ENCODE data around the gene SLC9A9.

Gene SLC9A9

GRCh38 chr3:143367171-143367570 is 481.1 kb downstream of the SLC9A9 start:
- H3K36me3 ChIP-seq (ENCODE audit: control insufficient read depth, insufficient read depth, low read length): no peaks in the 10 kb centered on the region
- H3K9me3 ChIP-seq (ENCODE audit: control insufficient read depth, insufficient read depth, low read length): no peaks in the 10 kb centered on the region
- no peak overlapping the region for H3K4me3 ChIP-seq (ENCODE audit: low read length)
- no CpG with 5 or more reads among the region's 1 CpG for WGBS (ENCODE audit: insufficient coverage, insufficient read length)
- H3K27ac ChIP-seq (ENCODE audit: low read length): no peak overlapping the region
- H3K27me3 ChIP-seq (ENCODE audit: control insufficient read depth, insufficient read depth, low read length): no peaks in the 10 kb centered on the region
- H3K4me1 ChIP-seq (ENCODE audit: control insufficient read depth, insufficient read depth, low read length): no peaks in the 10 kb centered on the region
- no peak for DNase-seq (ENCODE audit: low read depth, low spot score)

GRCh38 chr3:143366672-143367071 is 481.6 kb downstream of the SLC9A9 start:
- Histone ChIP-seq H3K9me3 (ENCODE audit: control insufficient read depth, insufficient read depth, low read length) (no peaks in the 10 kb centered on the region), H3K36me3 (ENCODE audit: control insufficient read depth, insufficient read depth, low read length) (no peaks in the 10 kb centered on the region), H3K4me1 (ENCODE audit: control insufficient read depth, insufficient read depth, low read length) (no peaks in the 10 kb centered on the region), H3K27ac (ENCODE audit: low read length) (no peak overlapping the region), H3K4me3 (ENCODE audit: low read length) (no peak overlapping the region), H3K27me3 (ENCODE audit: control insufficient read depth, insufficient read depth, low read length) (no peaks in the 10 kb centered on the region)
- no peak for DNase-seq (ENCODE audit: low read depth, low spot score)
- WGBS (ENCODE audit: insufficient coverage, insufficient read length): no CpG with 5 or more reads among the region's 1 CpG

- Histone ChIP-seq H3K27me3 (ENCODE audit: control insufficient read depth, insufficient read depth, low read length) (no peaks in the 10 kb centered on the region), H3K4me1 (ENCODE audit: control insufficient read depth, insufficient read depth, low read length) (no peaks in the 10 kb centered on the region), H3K4me3 (ENCODE audit: low read length) (no peak overlapping the region), H3K9me3 (ENCODE audit: control insufficient read depth, insufficient read depth, low read length) (no peaks in the 10 kb centered on the region), H3K36me3 (ENCODE audit: control insufficient read depth, insufficient read depth, low read length) (no peaks in the 10 kb centered on the region), H3K27ac (ENCODE audit: low read length) (no peak overlapping the region)
- no CpG with 5 or more reads among the region's 1 CpG for WGBS (ENCODE audit: insufficient coverage, insufficient read length)
- no peak for DNase-seq (ENCODE audit: low read depth, low spot score)
Measured at GRCh38 chr3:143363949-143364348, 484.3 kb downstream of the SLC9A9 start.

- no peak overlapping the region for H3K4me3 ChIP-seq (ENCODE audit: low read length)
- H3K4me1 ChIP-seq (ENCODE audit: control insufficient read depth, insufficient read depth, low read length): no peaks in the 10 kb centered on the region
- DNase-seq (ENCODE audit: low read depth, low spot score): no peak
- no peaks in the 10 kb centered on the region for H3K9me3 ChIP-seq (ENCODE audit: control insufficient read depth, insufficient read depth, low read length)
- H3K27me3 ChIP-seq (ENCODE audit: control insufficient read depth, insufficient read depth, low read length): no peaks in the 10 kb centered on the region
- WGBS (ENCODE audit: insufficient coverage, insufficient read length): no CpG with 5 or more reads among the region's 3 CpGs
- H3K27ac ChIP-seq (ENCODE audit: low read length): no peak overlapping the region
- no peaks in the 10 kb centered on the region for H3K36me3 ChIP-seq (ENCODE audit: control insufficient read depth, insufficient read depth, low read length)
Measured at GRCh38 chr3:143363276-143363675, 485.0 kb downstream of the SLC9A9 start.

- no peak for DNase-seq (ENCODE audit: low read depth, low spot score)
- no peak overlapping the region for H3K4me3 ChIP-seq (ENCODE audit: low read length)
- H3K4me1 ChIP-seq (ENCODE audit: control insufficient read depth, insufficient read depth, low read length): no peaks in the 10 kb centered on the region
- H3K27ac ChIP-seq (ENCODE audit: low read length): no peak overlapping the region
- WGBS (ENCODE audit: insufficient coverage, insufficient read length): no CpG with 5 or more reads among the region's 2 CpGs
- H3K9me3 ChIP-seq (ENCODE audit: control insufficient read depth, insufficient read depth, low read length): no peaks in the 10 kb centered on the region
- H3K36me3 ChIP-seq (ENCODE audit: control insufficient read depth, insufficient read depth, low read length): no peaks in the 10 kb centered on the region
- no peaks in the 10 kb centered on the region for H3K27me3 ChIP-seq (ENCODE audit: control insufficient read depth, insufficient read depth, low read length)
Measured at GRCh38 chr3:143362115-143362991, 485.9 kb downstream of the SLC9A9 start.

GRCh38 chr3:143361589-143361988 is 486.7 kb downstream of the SLC9A9 start:
- no peaks in the 10 kb centered on the region for H3K36me3 ChIP-seq (ENCODE audit: control insufficient read depth, insufficient read depth, low read length)
- whole genome bisulfite sequencing (ENCODE audit: insufficient coverage, insufficient read length): no CpG with 5 or more reads among the region's 2 CpGs
- H3K4me1 ChIP-seq (ENCODE audit: control insufficient read depth, insufficient read depth, low read length): no peaks in the 10 kb centered on the region
- no peaks in the 10 kb centered on the region for H3K9me3 ChIP-seq (ENCODE audit: control insufficient read depth, insufficient read depth, low read length)
- H3K27me3 ChIP-seq (ENCODE audit: control insufficient read depth, insufficient read depth, low read length): no peaks in the 10 kb centered on the region
- no peak overlapping the region for H3K4me3 ChIP-seq (ENCODE audit: low read length)
- no peak overlapping the region for H3K27ac ChIP-seq (ENCODE audit: low read length)
- no peak for DNase-seq (ENCODE audit: low read depth, low spot score)

- Histone ChIP-seq H3K9me3 (ENCODE audit: control insufficient read depth, insufficient read depth, low read length) (no peaks in the 10 kb centered on the region), H3K27me3 (ENCODE audit: control insufficient read depth, insufficient read depth, low read length) (no peaks in the 10 kb centered on the region), H3K27ac (ENCODE audit: low read length) (no peak overlapping the region), H3K4me1 (ENCODE audit: control insufficient read depth, insufficient read depth, low read length) (no peaks in the 10 kb centered on the region), H3K36me3 (ENCODE audit: control insufficient read depth, insufficient read depth, low read length) (no peaks in the 10 kb centered on the region), H3K4me3 (ENCODE audit: low read length) (no peak overlapping the region)
- DNase-seq (ENCODE audit: low read depth, low spot score): no peak
- WGBS (ENCODE audit: insufficient coverage, insufficient read length): no CpG with 5 or more reads among the region's 2 CpGs
Measured at GRCh38 chr3:143360244-143360643, 488.0 kb downstream of the SLC9A9 start.

- DNase-seq (ENCODE audit: low read depth, low spot score): no peak
- no peak overlapping the region for H3K4me3 ChIP-seq (ENCODE audit: low read length)
- H3K4me1 ChIP-seq (ENCODE audit: control insufficient read depth, insufficient read depth, low read length): no peaks in the 10 kb centered on the region
- H3K36me3 ChIP-seq (ENCODE audit: control insufficient read depth, insufficient read depth, low read length): no peaks in the 10 kb centered on the region
- H3K27ac ChIP-seq (ENCODE audit: low read length): no peak overlapping the region
- no CpG with 5 or more reads among the region's 4 CpGs for WGBS (ENCODE audit: insufficient coverage, insufficient read length)
- no peaks in the 10 kb centered on the region for H3K27me3 ChIP-seq (ENCODE audit: control insufficient read depth, insufficient read depth, low read length)
- no peaks in the 10 kb centered on the region for H3K9me3 ChIP-seq (ENCODE audit: control insufficient read depth, insufficient read depth, low read length)
Measured at GRCh38 chr3:143358793-143359491, 489.3 kb downstream of the SLC9A9 start.

- Histone ChIP-seq H3K27me3 (ENCODE audit: control insufficient read depth, insufficient read depth, low read length) (no peaks in the 10 kb centered on the region), H3K27ac (ENCODE audit: low read length) (no peak overlapping the region), H3K4me1 (ENCODE audit: control insufficient read depth, insufficient read depth, low read length) (no peaks in the 10 kb centered on the region), H3K9me3 (ENCODE audit: control insufficient read depth, insufficient read depth, low read length) (no peaks in the 10 kb centered on the region), H3K4me3 (ENCODE audit: low read length) (no peak overlapping the region), H3K36me3 (ENCODE audit: control insufficient read depth, insufficient read depth, low read length) (no peaks in the 10 kb centered on the region)
- no CpG with 5 or more reads among the region's 2 CpGs for WGBS (ENCODE audit: insufficient coverage, insufficient read length)
- no peak for DNase-seq (ENCODE audit: low read depth, low spot score)
Measured at GRCh38 chr3:143358155-143358792, 490.0 kb downstream of the SLC9A9 start.

GRCh38 chr3:143357700-143358099 is 490.6 kb downstream of the SLC9A9 start:
- H3K9me3 ChIP-seq (ENCODE audit: control insufficient read depth, insufficient read depth, low read length): no peaks in the 10 kb centered on the region
- H3K4me3 ChIP-seq (ENCODE audit: low read length): no peak overlapping the region
- WGBS (ENCODE audit: insufficient coverage, insufficient read length): no CpG with 5 or more reads among the region's 3 CpGs
- H3K27me3 ChIP-seq (ENCODE audit: control insufficient read depth, insufficient read depth, low read length): no peaks in the 10 kb centered on the region
- H3K4me1 ChIP-seq (ENCODE audit: control insufficient read depth, insufficient read depth, low read length): 0 out of 2 replicates have a peak, but pooled peaks cover 2% of the 10 kb centered on the region
- H3K36me3 ChIP-seq (ENCODE audit: control insufficient read depth, insufficient read depth, low read length): no peaks in the 10 kb centered on the region
- no peak for DNase-seq (ENCODE audit: low read depth, low spot score)
- no peak overlapping the region for H3K27ac ChIP-seq (ENCODE audit: low read length)
